Activated CD4-positive, alpha-beta T cell treated with anti-CD3 and anti-CD28 coated beads, Interleukin-2, amount 10 ng/mL, durations not matched to agents 24 days and 14 days (primary cell): ENCODE data around the gene AGXT2. TPM values are rescaled to one million over a fixed set of nuclear protein-coding genes. Genes with fewer than 3 reads are reported as not detected.

Experiments used
- DNase-seq: peaks from one replicate; pipeline ENCODE4 v3.0.0; 2022
- H3K27ac Mint-ChIP-seq: one replicate; pipeline ENCODE4 v1.8.0; 2022; ENCODE audit warnings: mild to moderate bottlenecking, mixed read lengths
- H3K27me3 Mint-ChIP-seq: one replicate; pipeline ENCODE4 v1.8.0; 2022; ENCODE audit warnings: mixed read lengths
- H3K36me3 Mint-ChIP-seq: one replicate; pipeline ENCODE4 v1.8.0; 2022; ENCODE audit warnings: low read depth, mild to moderate bottlenecking, mixed read lengths
- H3K4me1 Mint-ChIP-seq: one replicate; pipeline ENCODE4 v1.8.0; 2021; ENCODE audit warnings: mixed read lengths
- H3K4me3 Mint-ChIP-seq: one replicate; pipeline ENCODE4 v1.8.0; 2022; ENCODE audit warnings: mild to moderate bottlenecking, moderate library complexity, mixed read lengths
- H3K9me3 Mint-ChIP-seq: one replicate; pipeline ENCODE4 v1.8.0; 2021; ENCODE audit warnings: mixed read lengths
- intact Hi-C: fragments of 100-400 bp; cut with micrococcal nuclease; formaldehyde crosslinking; loops from one replicate; pipeline ENCODE4 v1.15.1; 2023
- total RNA-seq: library from RNA; stranded (reverse); gene quantifications from 2 replicates; pipeline ENCODE4 v1.2.3, GENCODE V29; 2022

AGXT2 gene
- total RNA-seq, 1 donor from 2014 or later: not detected

DNA sequence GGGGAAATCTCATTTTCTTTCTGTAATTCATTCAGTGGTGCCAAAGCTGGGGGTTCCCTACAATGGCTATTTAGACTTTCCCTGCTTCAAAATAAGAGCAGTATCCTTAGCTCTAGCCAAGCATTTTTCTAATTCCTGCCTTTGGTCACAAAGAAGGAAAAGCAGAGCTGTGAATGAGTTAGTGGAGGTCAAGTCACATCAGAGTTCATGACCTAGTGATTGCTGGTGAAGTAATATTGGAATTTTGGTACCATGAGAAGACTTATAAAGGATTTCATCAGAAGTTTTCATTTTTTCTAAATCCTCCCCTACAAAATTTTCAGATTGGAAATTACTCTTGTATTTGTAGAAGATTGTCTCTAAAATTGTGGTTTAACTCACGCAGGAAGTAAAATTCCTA, 90.4 kb downstream of the AGXT2 start:
- Mint-ChIP-seq H3K9me3 (no peaks in the 10 kb centered on the region), H3K27ac (no peak overlapping the region), H3K27me3 (no peaks in the 10 kb centered on the region), H3K4me3 (no peak overlapping the region), H3K36me3 (peaks cover 27% of the 10 kb centered on the region), H3K4me1 (peaks cover 17% of the 10 kb centered on the region)
- DNase-seq: no peak
- intact Hi-C loops: no loop called here

Other genes with a start within 250 kb of the AGXT2 start
- not detected in 2 replicates for gene TTC23L, start 208.8 kb downstream of the AGXT2 start, total RNA-seq
- gene RAD1, start 132.4 kb downstream of the AGXT2 start, total RNA-seq: 46.4 and 48.9 TPM in 2 replicates
- 120 and 128 TPM in 2 replicates for gene BRIX1, start 132.2 kb downstream of the AGXT2 start, total RNA-seq
- 69.0 and 69.6 TPM in 2 replicates for gene DNAJC21, start 118.4 kb downstream of the AGXT2 start, total RNA-seq
- gene PRLR, start 182.5 kb upstream of the AGXT2 start, total RNA-seq: not detected in 2 replicates